HepG2 (cell line): ENCODE data around the gene COMMD7. TPM values are rescaled to one million over a fixed set of nuclear protein-coding genes. Genes with fewer than 3 reads are reported as not detected.

Experiments
- AGO1 ChIP-seq: fragments of 200-400 bp; formaldehyde crosslinking; IDR thresholded peaks from 2 replicates; pipeline ENCODE4 v1.6.1; 2017; ENCODE audit warnings: mild to moderate bottlenecking, low read depth, low read length, moderate library complexity; ENCODE audit not compliant: poor library complexity, severe bottlenecking
- AKNA ChIP-seq: sonication (generic); formaldehyde crosslinking; IDR thresholded peaks from 2 replicates; pipeline ENCODE4 v1.4.0; 2020; ENCODE audit warnings: missing genetic modification reagents, borderline replicate concordance
- CSRNP1 ChIP-seq: sonication (generic); formaldehyde crosslinking; IDR thresholded peaks from 2 replicates; pipeline ENCODE4 v1.8.1; 2023; ENCODE audit warnings: mild to moderate bottlenecking, missing genetic modification reagents
- CTCF ChIP-seq: sonication (generic); formaldehyde crosslinking; IDR thresholded peaks from 2 replicates; pipeline ENCODE4 v1.5.0; 2020; ENCODE audit warnings: mild to moderate bottlenecking, missing genetic modification reagents, moderate library complexity
- EHMT2 ChIP-seq: fragments of 200-600 bp; sonication (generic); IDR thresholded peaks from 2 replicates; pipeline ENCODE4 v1.7.0; 2017; ENCODE audit warnings: antibody characterized with exemption, low read depth, low read length, borderline replicate concordance
- MIXL1 ChIP-seq: IDR thresholded peaks from 2 replicates; pipeline ENCODE4 v1.6.1; 2016
- NFYB ChIP-seq: sonication (generic); formaldehyde crosslinking; IDR thresholded peaks from 2 replicates; pipeline ENCODE4 v1.4.0; 2020; ENCODE audit warnings: missing genetic modification reagents
- NR0B2 ChIP-seq: sonication (generic); formaldehyde crosslinking; IDR thresholded peaks from 2 replicates; pipeline ENCODE4 v1.4.0; 2020; ENCODE audit warnings: mild to moderate bottlenecking, missing genetic modification reagents
- NR2F6 ChIP-seq, 2 experiments: IDR thresholded peaks; 2 replicates each; pipeline ENCODE4 v1.6.1; 2016; ENCODE audit warnings: antibody characterized with exemption in 1 of 2, mild to moderate bottlenecking in 1 of 2
- RAD51 ChIP-seq: fragments of 450-650 bp; IDR thresholded peaks from 2 replicates; pipeline ENCODE4 v1.6.1; 2016; ENCODE audit warnings: borderline replicate concordance
- RARG ChIP-seq: sonication (generic); formaldehyde crosslinking; IDR thresholded peaks from 2 replicates; pipeline ENCODE4 v1.4.0; 2020; ENCODE audit warnings: low read depth, mild to moderate bottlenecking, missing genetic modification reagents
- SYNCRIP ChIP-seq: fragments of 200-400 bp; formaldehyde crosslinking; IDR thresholded peaks from 2 replicates; pipeline ENCODE4 v1.6.1; 2018; ENCODE audit warnings: mild to moderate bottlenecking, low read depth, low read length; ENCODE audit not compliant: insufficient read depth
- TCF7 ChIP-seq: sonication (generic); IDR thresholded peaks from 2 replicates; pipeline ENCODE4 v1.6.1; 2016; ENCODE audit warnings: antibody characterized with exemption, low read depth
- ZBTB37 ChIP-seq: sonication (generic); formaldehyde crosslinking; IDR thresholded peaks from 2 replicates; pipeline ENCODE4 v1.4.0; 2020; ENCODE audit warnings: mild to moderate bottlenecking, missing genetic modification reagents
- ZFP90 ChIP-seq: sonication (generic); formaldehyde crosslinking; IDR thresholded peaks from 2 replicates; pipeline ENCODE4 v1.8.0; 2022; ENCODE audit warnings: missing genetic modification reagents, mild to moderate bottlenecking, inconsistent platforms, borderline replicate concordance
- ZMAT3 ChIP-seq: sonication (generic); formaldehyde crosslinking; conservative IDR thresholded peaks from 2 replicates; pipeline ENCODE4 v1.7.0; 2021; ENCODE audit warnings: missing genetic modification reagents
- ZNF362 ChIP-seq: sonication (generic); formaldehyde crosslinking; IDR thresholded peaks from 2 replicates; pipeline ENCODE4 v1.4.0; 2020; ENCODE audit warnings: missing genetic modification reagents, mild to moderate bottlenecking, borderline replicate concordance
- ZNF383 ChIP-seq: sonication (generic); formaldehyde crosslinking; IDR thresholded peaks from 2 replicates; pipeline ENCODE4 v1.4.0; 2020; ENCODE audit warnings: missing genetic modification reagents, mild to moderate bottlenecking, borderline replicate concordance
- polyA plus RNA-seq, 8 experiments: library from polyadenylated mRNA; depleted of rRNA in 3 of 8; stranded (reverse) in 7 of 8; unstranded in 1 of 8; fragments of >200 nt; fragmentation: Illumina TruSeq in 4 of 8; extraction: Trizol in 4 of 8; gene quantifications; 2 replicates each; pipeline versions ENCODE4 v1.2.1 to v1.2.3, GENCODE V29; 2011 to 2016; ENCODE audit warnings: low read depth in 4 of 8, missing spikeins in 1 of 8, mixed read lengths in 1 of 8; ENCODE audit not compliant: insufficient read depth in 1 of 8
- total RNA-seq, 5 experiments: library from RNA; depleted of rRNA; stranded (reverse); fragments of >200 nt; fragmentation: Illumina TruSeq; extraction: Trizol; gene quantifications; 2 replicates each; pipeline ENCODE4 v1.2.3, GENCODE V29; 2016; ENCODE audit warnings: low read depth in 1 of 5

COMMD7 gene
- total and polyA plus RNA-seq, 2 of the 13 experiments (the other 11 are each of a cell fraction or from before 2014, with no cell fraction given), result 42.1 to 53.3 TPM

GRCh38 chr20:32674362-32674789 lies 68.9 kb downstream of the COMMD7 start (continued):
- TF ChIP-seq MIXL1 (CRISPR knock-in tag), result 0 out of 2 replicates have a peak, but pooled peaks have one; percentile 32
- no peak for TF ChIP-seq RAD51
- peak; percentile 69; the same call in 1 of the 2 replicates for TF ChIP-seq ZNF362 (CRISPR knock-in tag)
- TF ChIP-seq ZNF383, result no peak
- 0 out of 2 replicates have a peak, but pooled peaks have one; percentile 9 for TF ChIP-seq NR2F6 (IDR thresholded peaks at IDR 0.05)
- TF ChIP-seq NR2F6 (CRISPR knock-in tag; IDR thresholded peaks at IDR 0.05), result peak; percentile 39; the same call in 1 of the 2 replicates
- no peak for TF ChIP-seq RARG (CRISPR knock-in tag)
- no peak for TF ChIP-seq EHMT2
- TF ChIP-seq AKNA (CRISPR knock-in tag), result no peak
- no peak for TF ChIP-seq ZFP90 (CRISPR knock-in tag)
- no peak for TF ChIP-seq NFYB (CRISPR knock-in tag)
- TF ChIP-seq AGO1, result no peak
- no peak for TF ChIP-seq TCF7
- 0 out of 2 replicates have a peak, but pooled peaks have one; percentile 32 for TF ChIP-seq NR0B2
- 0 out of 2 replicates have a peak, but pooled peaks have one; percentile 52 for TF ChIP-seq ZBTB37
- TF ChIP-seq CTCF (CRISPR knock-in tag), result peak; percentile 92
- peak; percentile 75 for TF ChIP-seq ZMAT3 (CRISPR knock-in tag)
- TF ChIP-seq SYNCRIP, result no peak
- TF ChIP-seq CSRNP1 (CRISPR knock-in tag), result no peak
